HAP-1 (cell line): ENCODE data around the gene DTX1.

Source experiments
- DNase-seq, 2 experiments: peaks; one replicate each; pipeline ENCODE4 v3.0.0-alpha.2; 2016 to 2020; ENCODE audit warnings: low spot score in 2 of 2
- H3K27me3 ChIP-seq: fragments of 250-450 bp; sonication (Bioruptor Pico); 2 replicates; pipeline ENCODE4 v1.5.1; 2020; ENCODE audit warnings: low read depth, mild to moderate bottlenecking, moderate library complexity
- H3K36me3 ChIP-seq: fragments of 250-450 bp; sonication (Bioruptor Pico); replicated peaks from 2 replicates; pipeline ENCODE4 v1.5.1; 2020; ENCODE audit warnings: mild to moderate bottlenecking
- H3K4me1 ChIP-seq: fragments of 250-450 bp; sonication (Bioruptor Pico); 2 replicates; pipeline ENCODE4 v1.5.1; 2020; ENCODE audit warnings: mild to moderate bottlenecking
- H3K4me3 ChIP-seq: fragments of 250-450 bp; sonication (Bioruptor Pico); 2 replicates; pipeline ENCODE4 v1.5.1; 2020; ENCODE audit warnings: mild to moderate bottlenecking, moderate library complexity
- H3K9me3 ChIP-seq: fragments of 250-450 bp; sonication (Bioruptor Pico); 2 replicates; pipeline ENCODE4 v1.5.1; 2020; ENCODE audit warnings: mild to moderate bottlenecking, moderate library complexity
- in situ Hi-C: fragments of 300-500 bp; cut with MboI; formaldehyde crosslinking; loops from 3 replicates; pipeline ENCODE4 v1.14.3; 2020; ENCODE audit warnings: low sequenced_read_pairs, inconsistent platforms, mixed read lengths

DTX1 gene

DNA sequence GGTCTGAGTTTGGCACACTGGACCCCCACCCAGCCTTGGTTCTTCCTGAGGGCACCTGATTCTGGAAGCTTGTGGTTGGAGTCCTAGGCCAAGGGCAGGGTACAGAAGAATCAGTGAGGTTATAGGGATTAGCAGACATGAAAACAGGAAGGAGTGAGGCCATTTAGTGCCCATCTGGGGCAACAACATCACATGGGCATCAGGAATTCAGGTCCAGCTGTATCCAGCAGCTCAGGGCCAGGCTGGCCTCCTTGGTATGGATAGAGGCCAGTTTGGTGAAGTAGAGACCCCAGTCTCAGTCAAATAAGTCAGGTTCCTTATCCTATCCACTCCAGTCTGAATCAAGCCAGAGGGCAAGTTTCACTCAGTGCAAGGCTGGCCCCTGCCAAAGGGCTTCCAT, 42.8 kb downstream of the DTX1 start:
- DNase-seq, result no peak
- no peaks in the 10 kb centered on the region for H3K9me3 ChIP-seq
- no peak overlapping the region for H3K4me3 ChIP-seq
- no peaks in the 10 kb centered on the region for H3K4me1 ChIP-seq
- no peaks in the 10 kb centered on the region for H3K36me3 ChIP-seq
- H3K27me3 ChIP-seq, result no peaks in the 10 kb centered on the region
- in situ Hi-C loops, result no loop called here

DNA sequence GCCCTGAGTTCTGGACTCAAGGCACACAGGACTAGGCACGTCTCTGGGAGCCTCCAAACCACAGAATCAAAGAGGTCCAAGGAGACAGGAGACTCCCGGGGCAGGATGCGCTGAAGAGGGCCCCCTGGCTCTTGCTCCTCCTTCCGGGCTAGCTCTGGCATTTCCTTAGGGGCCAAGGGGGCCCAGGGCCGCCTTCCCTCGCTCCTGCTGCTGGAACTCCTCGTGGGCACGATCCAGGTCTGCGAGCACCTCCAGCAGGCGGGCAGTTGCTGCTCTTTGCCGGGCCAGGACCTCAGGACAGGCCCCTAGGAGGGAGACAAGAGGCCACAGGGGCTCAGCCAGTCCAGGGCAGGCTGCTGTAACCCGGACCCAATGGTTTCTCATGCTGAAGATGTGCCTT, 43.2 kb downstream of the DTX1 start:
- no peak for DNase-seq
- H3K4me1 ChIP-seq, result no peaks in the 10 kb centered on the region
- no peaks in the 10 kb centered on the region for H3K27me3 ChIP-seq
- no peak overlapping the region for H3K4me3 ChIP-seq
- in situ Hi-C loops, result no loop called here
- no peaks in the 10 kb centered on the region for H3K9me3 ChIP-seq
- no peaks in the 10 kb centered on the region for H3K36me3 ChIP-seq

DNA sequence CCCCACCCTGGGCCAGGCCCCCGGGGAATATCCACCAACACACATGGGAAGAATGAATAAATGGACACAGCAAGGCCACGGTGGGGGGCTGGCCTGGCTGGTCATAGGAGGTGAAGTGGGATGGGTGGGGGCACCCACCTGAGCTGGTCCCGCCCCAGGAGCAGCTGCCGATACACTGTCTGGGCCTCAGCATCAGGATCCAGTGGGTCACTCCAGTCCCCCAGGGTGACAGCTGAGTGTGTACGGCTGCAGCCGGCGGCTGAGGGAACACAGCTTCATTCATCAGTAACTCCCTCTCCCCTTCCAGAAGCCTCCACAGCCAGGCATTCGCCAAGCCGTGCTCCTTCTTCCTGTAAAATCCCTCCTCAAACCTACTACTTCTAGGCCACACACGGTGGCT, 45.2 kb downstream of the DTX1 start:
- in situ Hi-C loops, result no loop called here
- Histone ChIP-seq H3K36me3 (no peaks in the 10 kb centered on the region), H3K4me3 (no peak overlapping the region), H3K9me3 (no peaks in the 10 kb centered on the region), H3K4me1 (no peaks in the 10 kb centered on the region), H3K27me3 (no peaks in the 10 kb centered on the region)
- no peak for DNase-seq

GRCh38 chr12:113102811-113103210, 46.3 kb downstream of the DTX1 start:
- Histone ChIP-seq H3K36me3 (no peaks in the 10 kb centered on the region), H3K4me3 (no peak overlapping the region), H3K27me3 (no peaks in the 10 kb centered on the region), H3K9me3 (no peaks in the 10 kb centered on the region), H3K4me1 (no peaks in the 10 kb centered on the region)
- in situ Hi-C loops, result no loop called here
- DNase-seq, result no peak

- Histone ChIP-seq H3K36me3 (no peaks in the 10 kb centered on the region), H3K4me1 (no peaks in the 10 kb centered on the region), H3K4me3 (no peak overlapping the region), H3K9me3 (no peaks in the 10 kb centered on the region), H3K27me3 (no peaks in the 10 kb centered on the region)
- in situ Hi-C loops, result no loop called here
- DNase-seq, result no peak
These were observed 47.4 kb downstream of the DTX1 start for GRCh38 chr12:113103756-113104450.

DNA sequence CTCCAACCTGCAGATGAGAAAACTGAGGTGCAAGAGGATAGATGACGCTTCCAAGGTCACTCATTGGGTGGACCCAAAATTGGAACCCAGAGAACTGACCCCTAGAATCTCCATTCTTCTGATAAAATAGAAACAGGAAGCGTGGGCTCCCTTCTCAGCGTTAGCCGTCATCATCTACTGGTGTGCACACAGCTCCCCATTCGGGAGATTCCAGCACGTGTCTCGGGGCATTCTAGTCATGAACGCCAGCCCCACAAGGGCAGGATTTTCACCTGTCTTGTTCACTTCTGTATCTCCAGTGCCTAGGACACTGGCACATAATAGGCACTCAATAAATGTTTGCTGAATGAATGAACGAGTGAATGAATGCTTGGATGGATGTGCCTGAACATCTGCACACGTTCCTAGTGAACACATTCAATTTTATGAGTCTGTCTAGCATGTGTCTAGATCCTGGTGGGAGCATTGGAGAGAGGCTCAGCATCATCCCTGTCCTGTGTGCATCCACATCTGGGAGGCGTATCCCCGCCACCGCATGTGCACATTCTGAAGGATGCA, 48.5 kb downstream of the DTX1 start:
- Histone ChIP-seq H3K4me3 (no peak overlapping the region), H3K9me3 (no peaks in the 10 kb centered on the region), H3K36me3 (no peaks in the 10 kb centered on the region), H3K4me1 (no peaks in the 10 kb centered on the region), H3K27me3 (no peaks in the 10 kb centered on the region)
- in situ Hi-C loops, result no loop called here
- no peak for DNase-seq

DNA sequence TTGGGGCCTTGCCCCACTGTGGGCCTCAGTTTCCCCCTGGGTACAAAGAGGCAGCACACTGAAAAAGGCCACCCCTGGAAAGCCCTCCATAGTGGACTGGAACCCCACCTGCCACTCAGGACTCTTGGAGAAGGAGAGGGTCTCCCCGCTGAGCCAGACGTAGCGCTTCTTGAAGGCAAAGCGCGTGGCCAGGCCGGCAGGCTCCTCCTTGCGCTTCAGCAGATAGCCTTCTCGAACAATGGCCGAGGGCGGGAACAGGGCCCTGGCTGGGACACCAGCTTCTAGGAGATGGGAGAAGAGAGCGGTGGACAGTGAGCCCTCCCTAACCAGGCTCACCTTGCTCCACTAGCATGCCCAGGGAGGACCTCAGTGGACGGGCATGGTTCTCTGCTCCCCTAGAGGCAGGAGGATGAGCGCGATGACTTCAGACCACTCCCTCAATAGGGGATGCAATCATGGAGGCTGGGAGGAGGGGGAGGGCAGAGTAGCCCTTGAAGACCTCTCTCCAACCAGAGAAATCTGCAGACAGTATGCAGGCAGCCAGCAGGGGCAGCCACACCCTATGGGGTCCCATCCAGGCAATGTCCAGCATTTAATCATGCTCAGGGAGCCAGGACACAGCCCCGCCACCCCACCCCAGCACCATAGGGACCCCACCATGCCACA, 49.2 kb downstream of the DTX1 start:
- no peak for DNase-seq
- Histone ChIP-seq H3K27me3 (no peaks in the 10 kb centered on the region), H3K4me1 (no peaks in the 10 kb centered on the region), H3K9me3 (no peaks in the 10 kb centered on the region), H3K36me3 (no peaks in the 10 kb centered on the region), H3K4me3 (no peak overlapping the region)
- in situ Hi-C loops, result no loop called here

GRCh38 chr12:113106361-113106760, 49.8 kb downstream of the DTX1 start:
- H3K4me3 ChIP-seq, result no peak overlapping the region
- no peaks in the 10 kb centered on the region for H3K36me3 ChIP-seq
- in situ Hi-C loops, result no loop called here

DNA sequence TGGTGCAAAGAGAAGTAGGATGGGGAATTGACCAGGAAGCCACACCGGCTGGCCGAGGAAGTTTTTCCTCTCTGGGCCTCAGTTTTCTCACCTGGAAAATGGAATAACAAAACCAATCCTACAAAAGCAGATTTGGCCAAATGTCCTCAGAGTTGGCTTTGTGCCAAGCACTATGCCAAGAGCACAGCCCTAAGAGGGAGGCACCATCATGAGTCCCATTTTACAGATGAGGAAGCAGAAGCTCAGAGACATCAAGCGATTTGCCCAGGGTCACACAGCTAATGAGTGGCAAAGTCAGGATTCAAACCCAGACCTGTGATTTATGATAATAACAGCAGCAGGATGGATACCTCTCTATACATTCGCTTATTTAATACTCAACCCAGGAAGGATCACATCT, 51.8 kb downstream of the DTX1 start:
- in situ Hi-C loops, result no loop called here
- no peak overlapping the region for H3K4me3 ChIP-seq
- no peaks in the 10 kb centered on the region for H3K4me1 ChIP-seq
- no peaks in the 10 kb centered on the region for H3K36me3 ChIP-seq
- DNase-seq, result no peak
- H3K9me3 ChIP-seq, result no peaks in the 10 kb centered on the region
- no peaks in the 10 kb centered on the region for H3K27me3 ChIP-seq

More at GRCh38 chr12:113106361-113106760, 49.8 kb downstream of the DTX1 start:
- no peak for DNase-seq
- no peaks in the 10 kb centered on the region for H3K4me1 ChIP-seq
- no peaks in the 10 kb centered on the region for H3K9me3 ChIP-seq
- H3K27me3 ChIP-seq, result no peaks in the 10 kb centered on the region

DNA sequence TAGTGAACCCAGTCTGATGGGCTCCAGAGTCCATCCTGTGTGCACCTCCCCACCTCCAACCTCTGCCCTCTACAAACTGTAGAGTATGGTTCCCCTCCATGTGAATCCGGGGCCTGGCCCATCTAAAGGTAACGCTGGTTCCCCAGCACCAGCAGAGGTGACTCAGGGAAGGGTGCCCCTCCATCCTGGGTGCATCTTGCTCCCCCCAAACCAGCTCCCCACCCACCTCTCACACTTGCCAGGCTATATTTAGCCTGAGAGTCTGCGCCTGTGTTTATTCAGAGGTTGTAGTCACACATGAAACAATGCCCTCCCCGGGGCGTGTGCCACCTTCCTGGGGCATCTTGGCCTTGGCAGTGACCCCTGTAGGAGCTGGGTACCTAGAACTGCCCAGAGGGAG, 52.8 kb downstream of the DTX1 start:
- no peaks in the 10 kb centered on the region for H3K36me3 ChIP-seq

GRCh38 chr12:113109872-113110599, 53.5 kb downstream of the DTX1 start:
- no peaks in the 10 kb centered on the region for H3K9me3 ChIP-seq
- H3K4me3 ChIP-seq, result no peak overlapping the region
- H3K4me1 ChIP-seq, result no peaks in the 10 kb centered on the region
- in situ Hi-C loops, result no loop called here
- no peaks in the 10 kb centered on the region for H3K27me3 ChIP-seq
- no peak for DNase-seq
- no peaks in the 10 kb centered on the region for H3K36me3 ChIP-seq

More for the DNA sequence above, 52.8 kb downstream of the DTX1 start:
- in situ Hi-C loops, result no loop called here
- Histone ChIP-seq H3K4me3 (no peak overlapping the region), H3K4me1 (no peaks in the 10 kb centered on the region), H3K9me3 (no peaks in the 10 kb centered on the region), H3K27me3 (no peaks in the 10 kb centered on the region)
- DNase-seq, result no peak

DNA sequence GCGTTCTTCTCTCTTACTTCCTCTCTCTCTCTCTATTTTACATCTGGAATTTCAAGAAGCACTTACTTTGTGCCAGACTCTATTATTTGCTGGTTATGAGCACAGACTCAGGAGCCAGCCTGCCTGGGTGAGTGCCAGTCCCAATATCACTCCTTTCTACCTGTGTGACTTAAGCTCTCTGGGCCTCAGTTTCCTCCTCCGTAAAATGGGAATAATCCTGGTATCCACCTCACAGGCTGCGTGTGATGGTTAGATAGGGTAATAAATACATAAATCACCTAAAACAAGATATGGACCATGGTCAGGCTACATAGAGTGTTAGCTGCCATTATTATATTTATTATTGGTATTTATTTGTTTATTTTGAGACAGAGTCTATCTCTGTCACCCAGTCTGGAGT, 54.7 kb downstream of the DTX1 start:
- no peaks in the 10 kb centered on the region for H3K4me1 ChIP-seq
- in situ Hi-C loops, result no loop called here
- H3K27me3 ChIP-seq, result no peaks in the 10 kb centered on the region
- H3K4me3 ChIP-seq, result no peak overlapping the region
- no peaks in the 10 kb centered on the region for H3K36me3 ChIP-seq
- no peaks in the 10 kb centered on the region for H3K9me3 ChIP-seq
- DNase-seq, result no peak

- no peak for DNase-seq
- Histone ChIP-seq H3K27me3 (no peaks in the 10 kb centered on the region), H3K4me1 (no peaks in the 10 kb centered on the region), H3K9me3 (no peaks in the 10 kb centered on the region), H3K36me3 (no peaks in the 10 kb centered on the region), H3K4me3 (no peak overlapping the region)
- in situ Hi-C loops, result no loop called here
These were observed 55.7 kb downstream of the DTX1 start for GRCh38 chr12:113112043-113112899.
